Naive thymus-derived CD4-positive, alpha-beta T cell (primary cell): ENCODE results near the gene GNG8. TPM values are rescaled to one million over a fixed set of nuclear protein-coding genes. Genes with fewer than 3 reads are reported as not detected.

Source experiments
- ATAC-seq: fragments of 150-1000 bp; cut with Tn5 transposase; 2 replicates; pipeline ENCODE4 v1.10.0; 2021; ENCODE audit warnings: mild to moderate bottlenecking, moderate library complexity
- CTCF ChIA-PET: fragments of 350-600 bp; sonication (Branson Sonifier 250); formaldehyde crosslinking; loops from one replicate; lab custom pipeline; 2021; ENCODE audit warnings: antibody characterized with exemption; lab: Charles Lee
- POLR2A ChIA-PET: fragments of 350-600 bp; sonication (Branson Sonifier 250); formaldehyde crosslinking; loops from one replicate; lab custom pipeline; 2021; ENCODE audit warnings: antibody characterized with exemption, inconsistent platforms; lab: Charles Lee
- DNase-seq, 9 donors: peaks; one replicate each; pipeline versions ENCODE4 v3.0.0 to v3.0.0-alpha.2; 2020 to 2022; ENCODE audit warnings: mixed read lengths in 1 of 9
- H3K27ac ChIP-seq: one replicate; pipeline ENCODE4 v1.7.0; 2013; ENCODE audit warnings: mild to moderate bottlenecking, low read depth, low read length, moderate library complexity
- H3K27me3 ChIP-seq, 2 donors: one replicate each; pipeline ENCODE4 v1.7.0; 2013; ENCODE audit warnings: low read length in 2 of 2, mild to moderate bottlenecking in 2 of 2, moderate library complexity in 2 of 2; ENCODE audit not compliant: control insufficient read depth in 2 of 2, insufficient read depth in 2 of 2
- H3K36me3 ChIP-seq, 3 experiments: 1 replicate in 2 of 3; 2 replicates in 1 of 3; pipeline ENCODE4 v1.7.0; 2013; ENCODE audit warnings: low read length in 3 of 3, mild to moderate bottlenecking in 3 of 3, moderate library complexity in 1 of 3; ENCODE audit not compliant: insufficient read depth in 3 of 3, control insufficient read depth in 2 of 3
- H3K4me1 ChIP-seq, 2 donors: one replicate each; pipeline ENCODE4 v1.7.0; 2013; ENCODE audit warnings: low read length in 2 of 2, mild to moderate bottlenecking in 2 of 2, moderate library complexity in 1 of 2; ENCODE audit not compliant: control insufficient read depth in 2 of 2, insufficient read depth in 2 of 2
- H3K4me3 ChIP-seq: 2 replicates; pipeline ENCODE4 v1.7.0; 2013; ENCODE audit warnings: mild to moderate bottlenecking, low read length
- H3K9me3 ChIP-seq, 3 experiments: 1 replicate in 2 of 3; 2 replicates in 1 of 3; pipeline ENCODE4 v1.7.0; 2013; ENCODE audit warnings: low read length in 3 of 3; ENCODE audit not compliant: control insufficient read depth in 2 of 3
- H3K27ac Mint-ChIP-seq, 9 donors: one replicate each; pipeline ENCODE4 v1.8.0; 2020 to 2022; ENCODE audit warnings: mixed read lengths in 9 of 9, mild to moderate bottlenecking in 8 of 9, moderate library complexity in 5 of 9, inconsistent platforms in 2 of 9
- H3K27me3 Mint-ChIP-seq, 5 donors: one replicate each; pipeline ENCODE4 v1.8.0; 2021 to 2022; ENCODE audit warnings: mixed read lengths in 5 of 5, mild to moderate bottlenecking in 1 of 5
- H3K36me3 Mint-ChIP-seq, 5 donors: one replicate each; pipeline ENCODE4 v1.8.0; 2020 to 2022; ENCODE audit warnings: mixed read lengths in 5 of 5, mild to moderate bottlenecking in 3 of 5, inconsistent platforms in 1 of 5
- H3K4me1 Mint-ChIP-seq, 7 donors: one replicate each; pipeline ENCODE4 v1.8.0; 2020 to 2022; ENCODE audit warnings: mixed read lengths in 7 of 7, mild to moderate bottlenecking in 3 of 7, inconsistent platforms in 1 of 7
- H3K4me3 Mint-ChIP-seq, 10 donors: one replicate each; pipeline ENCODE4 v1.8.0; 2020 to 2022; ENCODE audit warnings: mild to moderate bottlenecking in 10 of 10, mixed read lengths in 10 of 10, moderate library complexity in 6 of 10, inconsistent platforms in 2 of 10
- H3K9me3 Mint-ChIP-seq, 11 donors: one replicate each; pipeline ENCODE4 v1.8.0; 2020 to 2022; ENCODE audit warnings: mixed read lengths in 11 of 11, mild to moderate bottlenecking in 4 of 11, inconsistent platforms in 1 of 11, moderate library complexity in 1 of 11
- intact Hi-C, 2 donors: fragments of 100-400 bp; cut with micrococcal nuclease; formaldehyde crosslinking; loops; one replicate each; pipeline ENCODE4 v1.15.1; 2023
- polyA plus RNA-seq, 2 donors: library from polyadenylated mRNA; unstranded; fragments of 300-500 nt; fragmentation: Illumina TruSeq; gene quantifications; one replicate each; pipeline ENCODE4 v1.2.3, GENCODE V29; 2021
- total RNA-seq, 6 experiments: library from RNA in 5 of 6; stranded (reverse) in 5 of 6; gene quantifications; 1 replicate in 5 of 6; 2 replicates in 1 of 6; pipeline ENCODE4 v1.2.3 and lab custom pipeline; 2021 to 2026

Gene GNG8
- total and polyA plus RNA-seq, 7 experiments from 2014 or later = 3.2 to 12.3 (median 9.7) TPM; not detected in 4

GRCh38 chr19:46585539-46585938 lies 50.5 kb downstream of the GNG8 start:
- intact Hi-C loops = no loop called here
- H3K4me1 ChIP-seq = no peaks in the 10 kb centered on the region
- no peak overlapping the region for H3K4me3 ChIP-seq
- no peaks in the 10 kb centered on the region for H3K36me3 ChIP-seq
- ChIA-PET POLR2A (interaction anchor here (0.7 kb wide), 1 partner anchor 13 kb away, joined by 3 read pairs; no protein-coding TSS in a partner anchor), CTCF (interaction anchor here (1.0 kb wide), 1 partner anchor 43 kb away, joined by 3 read pairs; no protein-coding TSS in a partner anchor)
- no peak overlapping the region for H3K4me3 Mint-ChIP-seq
- no peak for DNase-seq
- H3K27ac Mint-ChIP-seq = no peak overlapping the region
- ATAC-seq = no peak
- H3K9me3 Mint-ChIP-seq = peaks cover 0 to 4% (median 0%) of the 10 kb centered on the region in 11 donors
- peaks cover 0 to 42% (median 0%) of the 10 kb centered on the region in 5 donors for H3K27me3 Mint-ChIP-seq
- no peaks in the 10 kb centered on the region for H3K9me3 ChIP-seq
- no peaks in the 10 kb centered on the region for H3K27me3 ChIP-seq
- peaks cover 2 to 17% (median 9%) of the 10 kb centered on the region in 7 donors for H3K4me1 Mint-ChIP-seq
- H3K27ac ChIP-seq = no peak overlapping the region
- peaks cover 0 to 6% (median 4%) of the 10 kb centered on the region in 5 donors for H3K36me3 Mint-ChIP-seq

Other genes with a start within 250 kb of the GNG8 start
- gene CCDC8, start 222.6 kb downstream of the GNG8 start, total RNA-seq = not detected
- gene CCDC8, start 222.6 kb downstream of the GNG8 start, polyA plus RNA-seq = not detected
- not detected for gene PNMA8C, start 207.3 kb downstream of the GNG8 start, total RNA-seq
- gene PNMA8C, start 207.3 kb downstream of the GNG8 start, polyA plus RNA-seq = not detected
- under 1 TPM in 2 of 5 experiments, not detected in 3; 0.62 to 0.86 TPM for gene PNMA8A, start 164.6 kb downstream of the GNG8 start, total RNA-seq
- not detected for gene PNMA8A, start 164.6 kb downstream of the GNG8 start, polyA plus RNA-seq
- gene PNMA8B, start 140.3 kb downstream of the GNG8 start, total RNA-seq = 1 to 10 TPM in 2 of 5 experiments, under 1 TPM in 2, not detected in 1; 0.24 to 2.3 (median 1.5) TPM
- 1 to 10 TPM; 1.0 to 1.8 TPM for gene PNMA8B, start 140.3 kb downstream of the GNG8 start, polyA plus RNA-seq
- gene CALM3, start 34.9 kb downstream of the GNG8 start, total RNA-seq = 100 to 1,000 TPM; 203 to 517 (median 266) TPM
- gene CALM3, start 34.9 kb downstream of the GNG8 start, polyA plus RNA-seq = 100 to 1,000 TPM; 242 to 254 TPM
- 10 to 100 TPM in 1 of 5 experiments, 1 to 10 TPM in 4; 4.2 to 99.1 (median 4.9) TPM for gene PTGIR, start 11.1 kb downstream of the GNG8 start, total RNA-seq
- gene PTGIR, start 11.1 kb downstream of the GNG8 start, polyA plus RNA-seq = 10 to 100 TPM in 1 of 2 donors, 1 to 10 TPM in 1; 5.1 to 13.2 TPM
- 1 to 10 TPM in 1 of 5 experiments, under 1 TPM in 3, not detected in 1; 0.11 to 1.3 (median 0.34) TPM for gene DACT3, start 25.0 kb upstream of the GNG8 start, total RNA-seq
- under 1 TPM in 1 of 2 donors, not detected in 1; 0.07 TPM for gene DACT3, start 25.0 kb upstream of the GNG8 start, polyA plus RNA-seq
- gene PRKD2, start 80.9 kb upstream of the GNG8 start, total RNA-seq = 100 to 1,000 TPM; 120 to 181 (median 123) TPM
- 100 to 1,000 TPM in 1 of 2 donors, 10 to 100 TPM in 1; 39.5 to 105 TPM for gene PRKD2, start 80.9 kb upstream of the GNG8 start, polyA plus RNA-seq
- gene FKRP, start 109.9 kb upstream of the GNG8 start, total RNA-seq = 10 to 100 TPM; 17.5 to 29.8 (median 21.2) TPM
- gene FKRP, start 109.9 kb upstream of the GNG8 start, polyA plus RNA-seq = 1 to 10 TPM; 1.8 to 6.8 TPM
- gene STRN4, start 110.2 kb upstream of the GNG8 start, total RNA-seq = 100 to 1,000 TPM in 2 of 5 experiments, 10 to 100 TPM in 3; 81.3 to 120 (median 90.4) TPM
- gene STRN4, start 110.2 kb upstream of the GNG8 start, polyA plus RNA-seq = 10 to 100 TPM; 16.2 to 30.9 TPM
- 100 to 1,000 TPM in 1 of 5 experiments, 10 to 100 TPM in 1, 1 to 10 TPM in 3; 3.5 to 120 (median 5.3) TPM for gene SLC1A5, start 152.4 kb upstream of the GNG8 start, total RNA-seq
- 1 to 10 TPM; 1.1 to 5.6 TPM for gene SLC1A5, start 152.4 kb upstream of the GNG8 start, polyA plus RNA-seq
- gene AP2S1, start 214.6 kb upstream of the GNG8 start, total RNA-seq = 100 to 1,000 TPM in 1 of 5 experiments, 10 to 100 TPM in 4; 34.4 to 116 (median 46.5) TPM
- gene AP2S1, start 214.6 kb upstream of the GNG8 start, polyA plus RNA-seq = 10 to 100 TPM; 60.4 to 71.0 TPM
- 10 to 100 TPM; 22.2 to 29.4 (median 24.5) TPM for gene ARHGAP35, start 224.8 kb upstream of the GNG8 start, total RNA-seq
- gene ARHGAP35, start 224.8 kb upstream of the GNG8 start, polyA plus RNA-seq = 1 to 10 TPM; 2.3 to 4.8 TPM